CD4-positive, alpha-beta T cell treated with Interleukin-21 for 1 hour (primary cell): ENCODE results near the gene EIPR1.

ENCODE experiments used
- DNase-seq: peaks from one replicate; pipeline ENCODE4 v3.0.0-alpha.2; 2020

The EIPR1 gene

GRCh38 chr2:3139906-3140305 lies 237.7 kb downstream of the EIPR1 start:
- DNase-seq: no peak
